HG02759 (cell line): ENCODE measurements around the gene CSF1R.
A peak's percentile ranks its signal among the peaks of the same experiment; 100 is the strongest.

Experiments used
- ATAC-seq: cut with Tn5 transposase; IDR thresholded peaks from one replicate; pipeline ENCODE4 v1.9.1; 2021; ENCODE audit warnings: mild to moderate bottlenecking, moderate library complexity; ENCODE audit not compliant: unreplicated experiment

Gene CSF1R

DNA sequence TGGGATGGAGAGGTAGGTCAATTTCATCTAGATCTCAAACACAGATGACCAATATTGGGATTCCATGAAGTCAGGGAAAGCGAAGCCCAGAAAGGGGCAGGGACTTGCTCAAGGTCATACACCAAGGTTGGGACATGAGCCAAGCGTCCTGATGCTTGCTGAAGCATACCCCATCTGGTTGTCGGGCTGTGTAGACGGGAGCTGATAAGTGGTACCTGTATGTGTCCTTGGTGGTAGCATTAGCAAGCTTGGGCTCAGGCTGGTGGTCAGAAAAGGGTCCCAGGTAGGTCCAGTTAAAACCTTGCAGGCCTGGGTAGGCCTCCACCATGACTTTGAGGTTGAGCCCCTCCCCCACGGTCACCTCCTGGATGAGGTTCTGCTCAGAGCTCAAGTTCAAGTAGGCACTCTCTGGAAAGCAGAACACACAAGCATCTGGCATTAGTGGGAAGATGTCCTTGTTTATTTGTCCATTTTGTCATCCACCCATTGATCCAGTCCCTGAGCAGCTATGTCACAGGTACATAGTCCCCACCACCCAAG, 13.2 kb downstream of the CSF1R start:
- ATAC-seq: no peak

DNA sequence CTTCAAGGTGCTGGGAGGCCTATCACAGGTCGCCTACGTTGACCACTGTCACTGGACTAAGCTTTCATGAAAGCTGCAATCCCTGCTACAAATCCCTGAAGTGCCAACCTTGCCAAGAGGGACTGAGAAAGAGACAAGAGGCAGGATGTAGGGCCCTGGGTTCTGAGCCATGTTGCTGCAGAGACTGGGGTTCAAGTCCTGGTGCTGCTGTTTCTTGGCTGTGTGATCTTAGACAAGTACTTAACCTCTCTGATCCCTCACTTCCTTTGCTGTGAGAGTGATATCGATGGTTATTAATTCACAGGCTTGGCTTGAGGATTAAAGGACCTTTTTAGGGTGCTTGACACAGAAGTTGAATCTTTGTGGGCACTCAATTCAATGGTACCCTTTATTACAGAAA, 15.5 kb downstream of the CSF1R start:
- ATAC-seq: no peak

- ATAC-seq: no peak
These were observed 16.4 kb downstream of the CSF1R start for GRCh38 chr5:150069672-150070627.

- ATAC-seq: no peak
These were observed 17.3 kb downstream of the CSF1R start for GRCh38 chr5:150068961-150069645.

DNA sequence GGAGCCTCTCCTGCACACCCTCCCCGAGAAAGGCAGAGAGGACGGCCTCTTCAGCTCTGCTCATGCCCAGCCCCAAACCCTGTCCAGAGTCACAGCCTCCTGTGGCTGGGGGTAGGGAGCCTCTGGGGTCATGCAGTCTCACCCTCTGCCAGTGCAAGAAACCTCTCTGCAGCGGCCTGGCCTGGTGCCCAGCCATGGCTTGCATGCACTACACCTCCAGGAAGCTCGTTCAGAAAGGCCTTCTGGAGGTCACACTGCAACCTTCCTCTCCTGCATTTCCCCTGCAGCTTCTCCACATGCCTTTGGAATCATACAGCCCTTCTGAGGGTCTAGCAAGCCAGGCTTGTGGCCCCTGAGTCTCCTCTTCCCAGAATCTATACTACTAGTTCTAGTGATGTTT, 17.9 kb downstream of the CSF1R start:
- no peak for ATAC-seq

DNA sequence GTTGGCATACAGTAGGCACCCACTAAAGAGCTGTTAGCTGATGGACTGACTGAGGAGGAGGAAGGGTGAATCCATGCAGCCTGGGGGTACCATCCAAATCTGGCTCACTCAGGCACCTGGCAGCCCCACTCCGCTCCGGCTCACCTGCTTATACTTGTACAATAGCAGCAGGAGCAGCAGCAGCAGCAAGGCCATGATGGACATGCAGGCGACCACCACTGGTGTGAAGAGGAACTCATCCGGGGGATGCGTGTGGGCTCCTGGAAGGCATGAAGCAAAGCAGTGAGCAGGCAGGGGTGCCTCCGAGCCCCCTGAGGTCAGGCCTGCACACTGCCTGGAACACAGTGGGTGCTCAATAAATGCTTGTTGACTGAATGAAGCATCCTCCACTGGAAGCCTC, 18.3 kb downstream of the CSF1R start:
- no peak for ATAC-seq

DNA sequence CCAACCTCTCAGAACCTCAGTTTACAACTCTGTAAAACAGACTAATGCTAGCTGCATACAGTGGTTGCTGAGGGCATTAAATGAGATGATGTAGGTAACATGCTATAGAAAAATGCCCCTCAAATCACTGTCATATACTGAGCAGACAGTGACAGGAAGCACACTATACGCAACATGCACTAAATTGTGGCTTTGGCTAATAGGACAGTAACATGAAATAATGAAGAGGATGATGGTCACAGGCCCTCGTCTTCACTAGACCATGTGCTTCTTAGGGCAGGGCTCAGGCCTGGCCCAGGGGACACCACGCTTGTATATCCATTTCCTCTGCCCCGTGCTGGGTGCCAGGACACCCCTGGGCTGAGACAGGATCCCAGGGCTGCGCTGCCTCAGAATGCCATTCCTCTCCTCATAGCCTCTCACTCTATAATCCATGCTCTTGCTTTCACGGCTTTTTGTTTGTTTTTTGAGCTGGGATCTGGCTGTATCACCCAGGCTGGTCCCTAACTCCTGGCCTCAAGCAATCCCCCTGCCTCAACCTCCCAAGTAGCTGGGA, 18.9 kb downstream of the CSF1R start:
- peak; percentile 19 for ATAC-seq

GRCh38 chr5:150066901-150067396, 19.4 kb downstream of the CSF1R start:
- peak; percentile 67 for ATAC-seq

DNA sequence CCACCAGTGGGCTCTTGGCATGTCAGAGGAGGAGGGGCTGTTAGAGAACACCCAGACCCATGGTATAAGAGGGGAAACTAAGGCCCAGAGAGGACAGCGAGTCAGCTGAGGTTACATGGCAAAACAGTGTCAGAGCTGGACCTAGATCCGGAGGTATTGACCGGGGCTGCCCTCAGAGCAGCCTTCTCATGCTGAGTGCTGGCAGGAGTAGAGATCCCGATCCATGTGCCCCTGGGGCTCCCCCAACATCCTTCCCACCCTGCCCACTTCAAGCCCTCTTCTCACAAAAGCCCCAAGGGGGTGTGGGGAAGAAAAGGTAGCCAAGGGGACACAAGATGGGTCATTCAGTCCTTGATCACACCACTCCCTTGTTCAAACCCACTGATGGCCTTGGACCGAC, 19.9 kb downstream of the CSF1R start:
- no peak for ATAC-seq

- ATAC-seq: no peak
These were observed 20.5 kb downstream of the CSF1R start for GRCh38 chr5:150065886-150066285.

DNA sequence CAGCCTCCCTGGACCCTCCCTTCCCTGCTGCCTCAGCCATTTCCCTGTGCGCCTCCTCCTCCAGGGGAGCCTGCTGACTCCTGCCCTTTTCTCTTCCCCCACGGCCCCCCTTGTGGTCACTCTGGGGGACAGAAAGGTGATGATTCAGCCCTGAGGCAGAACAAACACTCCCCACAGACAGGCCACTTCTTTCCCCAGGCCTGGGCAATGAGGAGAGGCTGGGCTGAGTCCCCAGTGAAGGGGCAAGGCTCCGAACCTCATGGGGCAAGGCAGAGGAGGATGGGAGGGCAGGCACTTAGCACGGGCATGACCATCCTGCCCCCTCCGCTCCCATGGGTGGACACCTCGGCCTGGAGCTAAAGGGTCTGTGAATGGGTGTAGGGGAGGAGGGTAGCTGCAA, 21.0 kb downstream of the CSF1R start:
- ATAC-seq: no peak

- no peak for ATAC-seq
These were observed 21.6 kb downstream of the CSF1R start for GRCh38 chr5:150064681-150065220.

GRCh38 chr5:150063638-150064037, 22.7 kb downstream of the CSF1R start:
- no peak for ATAC-seq

- no peak for ATAC-seq
These were observed 24.0 kb downstream of the CSF1R start for GRCh38 chr5:150062216-150062922.

- ATAC-seq: no peak
These were observed 24.8 kb downstream of the CSF1R start for GRCh38 chr5:150061538-150061995.

- no peak for ATAC-seq
These were observed 25.9 kb downstream of the CSF1R start for GRCh38 chr5:150060471-150060870.

- no peak for ATAC-seq
These were observed 26.7 kb downstream of the CSF1R start for GRCh38 chr5:150059623-150060022.

DNA sequence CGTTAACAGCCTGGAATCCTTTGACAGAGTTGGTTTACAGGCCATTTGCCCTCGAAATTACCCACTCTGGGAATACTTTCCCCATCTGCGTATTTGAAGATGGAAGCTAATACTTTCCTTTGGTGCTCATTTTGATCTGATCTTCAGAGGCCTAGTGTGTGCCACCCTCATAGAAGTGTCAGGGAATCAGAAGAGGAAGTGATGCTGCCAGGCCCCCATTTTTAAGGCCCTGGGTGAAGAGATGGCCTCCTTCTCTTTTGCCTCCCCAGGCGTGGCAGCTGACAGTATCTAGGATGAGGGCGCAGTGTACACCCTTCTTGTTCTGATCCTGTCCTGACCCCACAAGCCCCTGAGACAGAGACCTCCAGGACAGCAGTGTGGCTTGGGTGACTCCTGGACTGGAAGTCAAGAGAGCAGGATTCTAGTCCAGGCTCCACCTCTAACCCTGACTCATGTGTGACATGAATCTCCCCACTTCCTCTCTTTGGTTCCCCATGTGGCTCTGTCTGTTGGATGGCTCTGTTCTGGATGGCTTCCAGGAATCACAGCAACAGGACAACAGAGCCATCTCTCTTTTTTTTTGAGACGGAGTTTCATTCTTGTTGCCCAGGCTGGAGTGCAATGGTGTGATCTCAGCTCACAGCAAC, 27.8 kb downstream of the CSF1R start:
- no peak for ATAC-seq

DNA sequence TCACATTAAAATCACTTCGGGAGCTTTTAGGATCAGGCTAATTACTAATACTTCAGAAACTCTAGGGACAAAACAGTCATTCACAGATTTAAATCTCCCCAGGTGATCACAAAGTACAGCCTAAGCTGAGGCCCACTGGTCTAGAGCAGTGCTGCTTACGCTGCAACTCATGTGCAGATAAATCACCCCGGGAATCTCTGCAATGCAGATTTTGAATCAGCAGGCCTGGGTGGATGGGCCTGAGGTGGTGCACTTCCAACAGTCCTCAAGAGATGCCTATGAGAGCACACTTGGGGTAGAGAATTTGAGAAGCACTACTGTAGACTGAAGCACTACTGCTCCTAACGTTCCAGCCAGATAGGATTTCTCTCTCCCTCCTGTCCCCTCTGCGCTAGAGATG, 28.4 kb downstream of the CSF1R start:
- no peak for ATAC-seq

DNA sequence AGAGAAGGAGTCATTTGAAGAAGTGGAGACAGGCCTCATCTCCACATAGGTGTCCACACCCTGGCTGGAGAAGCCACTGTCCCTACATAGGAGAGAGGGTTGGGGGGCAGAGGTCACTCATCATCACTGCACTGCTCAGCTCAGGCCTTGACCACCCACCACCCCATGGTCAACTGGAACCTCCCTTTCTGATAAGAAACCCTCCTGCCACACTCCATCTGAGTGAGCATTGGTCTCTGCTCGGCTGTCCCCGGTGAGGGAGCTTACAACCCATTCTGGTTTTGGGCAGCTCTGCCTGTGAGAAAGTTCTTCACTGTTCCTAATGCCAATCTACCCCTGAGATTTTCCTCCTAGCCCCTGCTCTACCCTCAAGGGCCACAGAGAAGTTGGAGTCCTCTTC, 28.8 kb downstream of the CSF1R start:
- ATAC-seq: no peak
